Endothelial cell of umbilical vein (primary cell): ENCODE results near the gene AMIGO1. TPM values are rescaled to one million over a fixed set of nuclear protein-coding genes. Genes with fewer than 3 reads are reported as not detected.

Experiments
- BruUV-seq: library from RNA; stranded (reverse); fragments of 400-500 nt; replicated peaks from 2 replicates; lab custom pipeline; 2021; lab: Mats Ljungman, UMichigan
- CTCF ChIA-PET: fragments of 300-600, 350-600 bp; sonication (Branson Sonifier 250); formaldehyde crosslinking; loops from one replicate; lab custom pipeline; 2021; ENCODE audit warnings: antibody characterized with exemption, inconsistent platforms; lab: Charles Lee
- POLR2A ChIA-PET: fragments of 300-600, 350-600 bp; sonication (Branson Sonifier 250); formaldehyde crosslinking; loops from one replicate; lab custom pipeline; 2021; ENCODE audit warnings: antibody characterized with exemption, inconsistent platforms; lab: Charles Lee
- DNase-seq: peaks from one replicate; pipeline ENCODE4 v3.0.0-alpha.2; 2011; ENCODE audit warnings: low read depth, low spot score
- FAIRE-seq: peaks from 2 replicates; lab custom pipeline; 2011; peaks lifted over from hg19 to GRCh38; lab: Jason Lieb, UNC
- H2AFZ ChIP-seq: 2 replicates; pipeline ENCODE4 v1.6.0; 2012; ENCODE audit warnings: low read depth, low read length, control low read depth, inconsistent platforms
- H3K27ac ChIP-seq: 2 replicates; pipeline ENCODE4 v1.5.1; 2011; ENCODE audit warnings: low read depth, mild to moderate bottlenecking, control low read depth, low read length, moderate library complexity; ENCODE audit not compliant: insufficient read depth
- H3K27me3 ChIP-seq, 2 experiments: 2 replicates each; pipeline versions ENCODE4 v1.6.0 to v1.6.1; 2011; ENCODE audit warnings: low read length in 2 of 2, mixed read lengths in 1 of 2; ENCODE audit not compliant: control insufficient read depth in 2 of 2, insufficient read depth in 2 of 2
- H3K36me3 ChIP-seq, 2 experiments: 2 replicates in 1 of 2; 3 replicates in 1 of 2; pipeline ENCODE4 v1.5.1; 2011; ENCODE audit warnings: low read length in 2 of 2, mild to moderate bottlenecking in 1 of 2, moderate library complexity in 1 of 2; ENCODE audit not compliant: control insufficient read depth in 2 of 2, insufficient read depth in 2 of 2; ENCODE audit errors: extremely low read depth in 1 of 2
- H3K4me1 ChIP-seq: 3 replicates; pipeline ENCODE4 v1.5.1; 2011; ENCODE audit warnings: mild to moderate bottlenecking, low read length; ENCODE audit not compliant: control insufficient read depth, insufficient read depth; ENCODE audit errors: extremely low read depth
- H3K4me2 ChIP-seq: 2 replicates; pipeline ENCODE4 v1.6.1; 2011; ENCODE audit warnings: low read length, control low read depth, mixed read lengths; ENCODE audit not compliant: insufficient read depth
- H3K4me3 ChIP-seq, 3 experiments: fragments of 200-600 bp in 1 of 3; sonication (generic), shearing (Covaris generic) in 1 of 3; replicated peaks in 1 of 3; 2 replicates each; pipeline ENCODE4 v1.5.1; 2011 to 2016; ENCODE audit warnings: control low read depth in 3 of 3, low read length in 3 of 3, mild to moderate bottlenecking in 2 of 3, inconsistent platforms in 1 of 3, low read depth in 1 of 3, moderate library complexity in 1 of 3; ENCODE audit not compliant: insufficient read depth in 1 of 3
- H3K79me2 ChIP-seq: 2 replicates; pipeline ENCODE4 v1.6.0; 2012; ENCODE audit warnings: low read length, inconsistent platforms; ENCODE audit not compliant: control insufficient read depth, insufficient read depth
- H3K9ac ChIP-seq: replicated peaks from 2 replicates; pipeline ENCODE3; 2011; ENCODE audit warnings: low read length, control low read depth; ENCODE audit not compliant: insufficient read depth; ENCODE audit errors: extremely low read depth
- H3K9me1 ChIP-seq: replicated peaks from 3 replicates; pipeline ENCODE4 v1.6.0; 2011; ENCODE audit warnings: mild to moderate bottlenecking, low read length; ENCODE audit not compliant: control insufficient read depth, insufficient read depth; ENCODE audit errors: extremely low read depth
- H3K9me3 ChIP-seq: replicated peaks from 2 replicates; pipeline ENCODE4 v1.5.1; 2012; ENCODE audit warnings: low read length, inconsistent platforms; ENCODE audit not compliant: control insufficient read depth, insufficient read depth
- H4K20me1 ChIP-seq: replicated peaks from 2 replicates; pipeline ENCODE3; 2011; ENCODE audit warnings: mild to moderate bottlenecking, low read length; ENCODE audit not compliant: control insufficient read depth, insufficient read depth; ENCODE audit errors: extremely low read depth
- CTCF ChIP-seq, 2 donors: IDR thresholded peaks; 1 replicate in 1 of 2; 2 replicates in 1 of 2; pipeline ENCODE4 v1.5.1; 2011; ENCODE audit warnings: low read length in 2 of 2, mild to moderate bottlenecking in 2 of 2, moderate library complexity in 2 of 2, control low read depth in 1 of 2, inconsistent platforms in 1 of 2, low read depth in 1 of 2; ENCODE audit not compliant: insufficient read depth in 1 of 2; ENCODE audit errors: extremely low read depth in 1 of 2
- EZH2 ChIP-seq: IDR thresholded peaks from 2 replicates; pipeline ENCODE4 v1.6.1; 2012; ENCODE audit warnings: borderline replicate concordance, low read depth, mild to moderate bottlenecking, moderate library complexity, low read length, inconsistent platforms; ENCODE audit not compliant: severe bottlenecking
- FOS ChIP-seq: IDR thresholded peaks from 2 replicates; pipeline ENCODE4 v1.6.1; 2011; ENCODE audit warnings: mild to moderate bottlenecking, low read length, moderate library complexity, borderline replicate concordance; ENCODE audit not compliant: insufficient read depth
- GATA2 ChIP-seq: IDR thresholded peaks from 2 replicates; pipeline ENCODE4 v1.7.0; 2011; ENCODE audit warnings: low read depth, mild to moderate bottlenecking, moderate library complexity, mixed read lengths, low read length; ENCODE audit not compliant: insufficient read length, insufficient read depth
- JUN ChIP-seq: IDR thresholded peaks from 2 replicates; pipeline ENCODE4 v1.6.1; 2011; ENCODE audit warnings: borderline replicate concordance, low read depth; ENCODE audit not compliant: insufficient read length, insufficient read depth
- MAX ChIP-seq: IDR thresholded peaks from 2 replicates; pipeline ENCODE4 v1.6.1; 2011; ENCODE audit not compliant: insufficient read depth, insufficient read length
- MYC ChIP-seq: IDR thresholded peaks from one replicate; pipeline ENCODE4 v1.6.1; 2011; ENCODE audit warnings: mild to moderate bottlenecking, low read depth, low read length
- POLR2A ChIP-seq: IDR thresholded peaks from 2 replicates; pipeline ENCODE4 v1.6.1; 2012; ENCODE audit warnings: low read depth, mild to moderate bottlenecking, control low read depth, low read length
- POLR2AphosphoS5 ChIP-seq: IDR thresholded peaks from 2 replicates; pipeline ENCODE4 v1.6.1; 2012; ENCODE audit warnings: low read depth, mild to moderate bottlenecking, control low read depth, low read length, moderate library complexity; ENCODE audit not compliant: insufficient read depth
- dilution Hi-C: fragments of 300-500 bp; cut with MboI; formaldehyde crosslinking; loops from one replicate; pipeline ENCODE4 v1.15.0; 2019; ENCODE audit warnings: low sequenced_read_pairs; ENCODE audit not compliant: extremely low pct_ligation_motif_present
- intact Hi-C: fragments of 100-400 bp; cut with micrococcal nuclease; formaldehyde crosslinking; loops from one replicate; pipeline ENCODE4 v1.10.0; 2022
- polyA plus RNA-seq, 4 experiments: library from polyadenylated mRNA; depleted of rRNA in 3 of 4; stranded (reverse) in 3 of 4; unstranded in 1 of 4; fragments of >200 nt; gene quantifications; 2 replicates each; pipeline versions ENCODE4 v1.2.1 to v1.2.3, GENCODE V29; 2011 to 2012; ENCODE audit warnings: missing spikeins in 1 of 4
- total RNA-seq: library from RNA; stranded (reverse); gene quantifications from 2 replicates; pipeline ENCODE4 v1.2.3, GENCODE V29; 2021

AMIGO1 gene
- total and polyA plus RNA-seq, 2 donors (not counting 3 experiments of a cell fraction or from before 2014, with no cell fraction given) = 0.80 to 0.88 TPM

- POLR2A ChIA-PET = no interaction called here
- H3K4me2 ChIP-seq = no peak overlapping the region
- dilution Hi-C loops (no loop called here), intact Hi-C loops (no loop called here)
- no peaks in the 10 kb centered on the region for H4K20me1 ChIP-seq
- no peaks in the 10 kb centered on the region for H3K36me3 ChIP-seq
- no peaks in the 10 kb centered on the region for H3K9me3 ChIP-seq
- DNase-seq (no peak), FAIRE-seq (no peak)
- no TSS peak for BruUV-seq
- no peak overlapping the region for H3K4me3 ChIP-seq
- peaks cover 2 to 13% of the 10 kb centered on the region in 2 experiments for H3K27me3 ChIP-seq
- H3K27ac ChIP-seq = no peak overlapping the region
- CTCF ChIA-PET = interaction anchor here (18.7 kb wide), 1 partner anchor 29 kb away, joined by 955 read pairs; the partner anchor contains the start of genes AMIGO1 and CYB561D1
- no peaks in the 10 kb centered on the region for H3K9me1 ChIP-seq
- peaks cover 4% of the 10 kb centered on the region for H3K4me1 ChIP-seq
- no peaks in the 10 kb centered on the region for H3K79me2 ChIP-seq
- H3K9ac ChIP-seq = no peak overlapping the region
- no peak for TF ChIP-seq FOS
- no peak for TF ChIP-seq EZH2
- no peak for TF ChIP-seq GATA2
- no peak for TF ChIP-seq POLR2A
- TF ChIP-seq CTCF (IDR thresholded peaks at IDR 0.05; ENCODE audit: extremely low read depth in 1 of 2, insufficient read depth in 1 of 2, low read depth in 1 of 2, low read length in 2 of 2) = no peak
- no peak for TF ChIP-seq MAX
- TF ChIP-seq POLR2AphosphoS5 = no peak
- no peak for TF ChIP-seq JUN
- TF ChIP-seq MYC = no peak
- H2AFZ ChIP-seq = no peak overlapping the region
These were observed 19.2 kb upstream of the AMIGO1 start for GRCh38 chr1:109528712-109529111.
